GM18873 (cell line): ENCODE measurements around the gene MYO9A.

ENCODE experiments used
- ATAC-seq: cut with Tn5 transposase; IDR thresholded peaks from one replicate; pipeline ENCODE4 v1.9.1; 2021; ENCODE audit warnings: mild to moderate bottlenecking, moderate library complexity, moderate number of reproducible peaks; ENCODE audit not compliant: unreplicated experiment, low FRiP score

MYO9A gene

GRCh38 chr15:71790081-71790480 lies 327.9 kb downstream of the MYO9A start:
- no peak for ATAC-seq

GRCh38 chr15:71789616-71790015 lies 328.3 kb downstream of the MYO9A start:
- ATAC-seq: no peak

DNA sequence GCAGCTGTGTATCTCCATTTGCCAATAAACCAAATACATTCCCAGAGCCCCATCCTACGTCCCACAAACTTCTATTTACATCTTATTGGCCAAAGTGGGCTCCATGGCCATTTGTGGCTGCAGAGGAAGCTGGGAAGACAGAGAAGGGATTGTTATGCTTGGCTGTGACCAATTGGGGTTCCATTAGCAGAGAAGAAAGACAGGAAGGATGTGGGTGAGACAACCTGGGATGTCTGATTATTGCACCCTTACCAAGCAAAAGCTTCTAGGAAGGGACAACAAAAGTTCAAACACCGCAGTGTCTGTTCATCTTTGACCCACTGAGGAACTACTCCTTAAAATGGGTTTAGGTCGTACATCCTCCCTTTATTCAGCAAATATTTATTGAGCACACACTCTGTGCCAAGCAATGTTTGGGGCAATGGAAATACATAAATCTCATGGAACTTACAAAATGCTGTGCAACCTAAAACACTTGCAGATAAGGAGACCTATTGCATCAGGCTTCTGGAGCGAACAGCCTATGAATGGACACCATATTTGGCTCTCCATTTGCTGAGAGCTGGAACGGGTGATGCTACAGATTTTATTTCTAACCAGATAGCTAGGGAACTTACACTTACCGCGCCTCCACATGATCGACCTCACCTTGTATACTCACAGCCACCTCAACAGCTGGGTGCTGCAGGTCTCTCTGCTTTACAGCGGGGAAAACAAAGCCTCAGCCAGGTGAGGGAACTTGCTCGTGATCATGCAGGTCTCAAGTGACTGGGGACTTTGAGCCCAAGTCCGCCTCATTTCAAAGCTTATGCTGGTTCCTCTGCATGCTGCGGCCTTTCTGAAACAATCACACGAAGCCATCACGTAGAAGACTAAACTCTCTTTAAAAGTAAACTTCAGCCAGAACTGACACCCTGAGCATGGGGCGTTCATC lies 329.0 kb downstream of the MYO9A start:
- no peak for ATAC-seq

DNA sequence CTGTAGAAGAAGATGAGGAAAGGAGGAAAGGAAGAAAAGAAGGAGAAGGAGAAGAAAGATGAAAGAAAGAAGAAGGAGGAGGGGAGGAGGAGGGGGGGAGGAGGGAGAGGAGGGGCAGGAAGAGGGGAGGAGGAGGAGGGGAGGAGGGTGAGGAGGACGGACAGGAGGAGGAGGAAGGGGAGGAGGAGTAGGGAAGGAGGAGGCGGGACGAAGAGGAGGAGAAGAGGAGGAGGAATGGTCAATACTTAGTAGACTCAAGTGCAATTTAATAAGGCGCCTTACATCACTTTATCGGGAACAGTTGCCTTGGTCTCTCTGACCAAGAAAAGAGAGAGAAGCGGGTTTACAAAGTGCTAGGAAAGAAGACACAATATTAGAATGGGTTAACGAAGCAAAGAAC lies 331.3 kb downstream of the MYO9A start:
- no peak for ATAC-seq

DNA sequence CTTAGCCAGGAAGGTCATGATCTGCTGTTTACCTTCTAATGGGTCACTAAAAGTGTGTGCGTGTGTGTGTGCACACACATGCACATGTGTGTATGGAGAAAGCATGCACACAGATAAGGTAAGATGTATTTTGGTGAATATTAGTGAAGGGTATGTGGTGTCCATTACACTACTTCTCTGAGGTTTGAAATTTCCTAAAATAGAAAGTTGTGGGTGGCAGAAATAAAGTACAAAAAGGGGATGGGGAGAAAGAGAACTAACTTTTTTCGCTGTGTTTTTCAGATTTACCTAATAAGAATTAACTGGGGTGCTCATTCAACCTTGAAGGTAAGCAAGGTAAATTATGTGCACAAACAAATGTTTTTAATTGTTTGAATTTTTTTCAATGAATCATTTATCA lies 332.0 kb downstream of the MYO9A start:
- no peak for ATAC-seq

DNA sequence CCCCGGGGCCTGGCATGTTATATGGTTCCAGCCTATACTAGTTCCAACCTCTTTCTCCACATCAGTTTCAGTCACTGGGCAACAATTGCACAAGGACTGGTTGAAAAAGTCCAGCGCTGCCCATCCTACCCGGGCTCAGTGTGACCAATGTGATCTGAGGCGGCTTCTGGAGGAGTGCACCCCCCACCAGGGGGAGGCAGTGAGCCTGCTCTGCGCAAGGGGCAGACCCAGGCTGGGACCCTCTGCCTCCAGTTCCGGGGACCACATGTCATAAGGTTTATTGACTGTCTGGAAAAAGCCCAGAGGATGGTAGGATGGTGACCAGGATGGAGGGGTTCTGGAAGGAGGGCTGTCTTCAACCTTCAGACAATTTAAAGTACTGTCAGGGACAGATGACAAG lies 333.2 kb downstream of the MYO9A start:
- no peak for ATAC-seq

DNA sequence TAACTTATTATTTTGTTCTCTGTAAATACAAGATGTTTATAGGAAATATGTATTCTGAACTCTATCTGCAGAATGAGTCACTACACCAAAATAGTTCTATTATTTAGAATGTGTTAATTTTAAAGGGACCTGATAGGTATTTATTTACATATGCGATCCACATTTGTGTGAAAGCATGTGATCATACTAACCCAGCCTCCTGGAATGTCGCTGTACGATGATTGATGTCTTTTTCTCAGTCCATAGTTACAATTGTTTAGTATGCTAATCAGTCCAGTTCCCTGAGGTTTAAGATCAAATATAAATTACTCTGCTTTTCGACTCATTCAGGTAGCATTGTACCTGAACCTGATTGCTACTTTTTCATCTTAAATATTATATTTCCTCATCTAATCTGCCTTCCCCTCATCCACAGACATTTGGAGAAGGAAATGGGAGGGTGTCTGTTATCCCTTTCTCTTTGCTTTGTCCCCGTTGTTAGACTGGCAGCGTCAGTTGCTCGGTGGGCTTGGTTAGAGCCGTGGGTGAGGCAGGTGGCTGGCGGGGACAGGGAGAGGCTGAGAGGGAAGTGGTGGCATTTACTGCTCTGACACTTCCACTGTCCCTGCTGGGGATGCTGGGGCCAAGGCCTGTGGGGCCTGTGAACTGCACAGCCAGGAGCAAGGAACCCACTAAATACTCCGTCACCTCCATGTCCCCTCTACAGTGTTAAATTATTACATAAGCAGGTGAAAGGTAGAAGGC lies 335.4 kb downstream of the MYO9A start:
- ATAC-seq: no peak

DNA sequence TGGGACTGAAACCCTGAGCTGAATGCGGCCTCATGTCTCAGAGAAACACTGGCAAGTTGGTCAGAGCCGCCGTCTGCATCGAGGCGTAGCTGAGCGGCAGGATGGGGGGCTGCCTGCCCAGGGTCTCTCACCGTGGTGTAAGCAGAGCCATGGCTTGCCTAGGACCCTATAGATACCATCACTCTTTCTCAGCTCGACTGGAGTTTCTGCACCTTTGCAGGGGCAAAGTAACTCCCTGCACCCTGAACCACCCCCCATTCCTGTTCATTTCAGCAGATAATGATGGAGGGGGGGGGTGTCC lies 336.0 kb downstream of the MYO9A start:
- no peak for ATAC-seq

GRCh38 chr15:71781179-71781964 lies 336.6 kb downstream of the MYO9A start:
- ATAC-seq: no peak

DNA sequence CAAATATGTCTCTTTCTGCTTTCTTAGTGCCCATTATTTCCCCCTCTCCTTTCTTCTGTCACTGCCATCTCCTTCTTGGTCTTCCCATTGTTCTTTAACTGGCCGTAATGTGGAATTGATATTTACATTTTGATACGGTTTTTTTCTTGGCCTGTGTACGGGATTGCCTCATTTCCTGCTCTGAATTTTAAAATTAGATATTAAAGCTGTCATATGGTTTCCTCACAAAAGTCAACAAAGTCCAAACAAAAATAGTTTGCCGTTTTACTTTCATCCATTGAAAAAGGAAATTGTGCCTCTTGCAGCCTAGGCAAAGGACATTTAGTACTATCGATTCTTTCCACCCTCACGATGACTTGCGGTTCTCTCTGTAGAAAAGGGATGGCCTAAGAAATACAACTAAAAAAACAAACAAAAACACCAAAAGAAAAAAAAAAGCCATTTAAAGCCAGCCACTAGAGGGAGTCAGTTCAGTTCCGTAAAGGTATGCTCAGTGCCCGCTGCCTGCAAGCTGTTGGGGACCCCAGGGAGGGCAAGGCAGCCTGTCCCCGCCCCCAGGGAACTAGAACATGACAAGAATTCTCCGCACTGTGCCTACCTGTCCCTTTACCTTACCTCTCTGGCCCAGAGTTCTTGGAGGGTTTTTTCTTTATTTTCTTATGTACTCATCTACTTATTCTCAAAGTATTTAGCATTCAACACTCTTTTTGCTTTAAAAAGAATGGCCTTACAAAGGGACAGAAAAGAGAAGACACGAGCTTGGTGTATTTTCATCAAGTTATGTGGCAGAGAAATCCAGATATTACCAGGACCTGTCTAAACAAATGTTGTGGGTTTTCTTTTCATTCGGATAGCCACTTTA lies 337.6 kb downstream of the MYO9A start:
- no peak for ATAC-seq

- no peak for ATAC-seq
Observed at GRCh38 chr15:71779073-71779797, 338.7 kb downstream of the MYO9A start.

GRCh38 chr15:71777216-71777943 lies 340.6 kb downstream of the MYO9A start:
- ATAC-seq: no peak

DNA sequence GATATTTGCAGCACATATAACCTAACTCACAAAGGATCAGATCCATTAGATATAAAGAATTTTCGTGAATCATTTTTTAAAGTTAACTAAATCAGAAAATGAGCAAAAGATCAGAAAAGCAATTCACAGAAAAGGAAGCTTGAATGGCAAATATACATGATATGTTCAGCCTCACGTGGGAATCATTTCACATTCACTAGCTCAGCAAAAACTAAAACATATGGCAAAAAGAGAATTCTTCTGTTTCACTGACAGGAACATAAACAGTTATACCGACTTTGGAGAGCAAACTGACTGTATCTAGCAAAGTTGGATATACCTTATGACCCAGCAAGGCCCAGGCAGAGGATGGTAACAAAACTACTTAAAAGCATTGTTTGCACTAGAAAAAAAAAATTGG lies 341.6 kb downstream of the MYO9A start:
- ATAC-seq: no peak

DNA sequence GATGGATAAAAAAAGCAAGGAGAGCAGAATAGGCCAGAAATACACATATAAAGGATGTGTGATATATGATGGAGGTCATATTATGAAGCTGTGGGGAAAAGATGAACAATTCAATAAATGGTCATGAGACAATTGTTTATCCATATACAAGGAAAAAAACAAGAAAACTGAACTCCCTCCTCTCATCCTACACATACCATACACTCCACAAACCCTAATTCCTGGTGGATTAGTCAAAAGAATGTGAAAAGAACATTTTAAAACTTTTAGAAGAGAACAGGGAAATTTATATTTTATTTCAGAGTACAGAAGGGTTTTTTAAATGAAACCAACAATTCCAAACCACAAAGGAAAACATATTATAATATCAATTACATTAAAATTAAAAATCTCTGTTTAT lies 342.1 kb downstream of the MYO9A start:
- no peak for ATAC-seq

DNA sequence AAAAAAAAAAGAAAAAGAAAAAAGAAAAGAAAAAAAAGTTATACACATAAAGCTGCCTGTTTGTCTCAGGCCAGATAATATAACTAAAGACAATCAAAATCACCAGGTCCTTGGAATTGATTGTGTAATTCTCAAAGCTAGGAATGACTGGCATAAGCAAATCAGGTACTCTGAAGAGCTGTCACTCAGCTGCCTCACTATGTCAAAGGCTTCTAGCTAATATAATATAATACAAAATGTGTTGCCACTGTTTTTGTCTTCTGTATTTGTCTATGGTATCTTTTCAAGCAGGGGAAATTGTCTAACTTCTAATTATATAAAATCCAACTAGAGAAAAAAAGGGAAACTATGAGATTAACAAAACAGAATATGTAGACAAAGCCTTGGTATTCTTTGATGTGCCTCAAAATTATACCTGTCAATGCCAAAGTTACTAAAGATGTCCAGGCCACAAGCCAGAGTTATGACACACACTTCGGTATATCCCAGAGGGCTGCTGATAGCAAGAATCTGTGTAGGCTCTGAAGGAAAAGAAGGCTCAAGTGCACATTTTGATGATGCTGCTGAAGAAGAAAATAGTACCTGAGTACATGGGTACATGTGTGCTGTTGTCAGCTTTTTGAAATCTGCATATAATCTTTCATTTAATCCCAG lies 344.6 kb downstream of the MYO9A start:
- ATAC-seq: no peak
